Loucy (cell line): ENCODE results near the gene ENTPD2.

ENCODE experiments used
- H2AFZ ChIP-seq: fragments of 200-600 bp; sonication (generic); 2 replicates; pipeline ENCODE4 v1.6.0; 2016; ENCODE audit warnings: antibody characterized with exemption, mild to moderate bottlenecking, low read length, moderate library complexity
- H3F3A ChIP-seq: fragments of 200-600 bp; 2 replicates; pipeline ENCODE4 v1.6.0; 2016; ENCODE audit warnings: antibody characterized with exemption, low read depth, mild to moderate bottlenecking
- H3K27me3 ChIP-seq: fragments of 200-600 bp; sonication (generic); 2 replicates; pipeline ENCODE4 v1.6.1; 2014; ENCODE audit warnings: low read length, mild to moderate bottlenecking; ENCODE audit not compliant: insufficient read depth, poor library complexity, severe bottlenecking
- H3K36me3 ChIP-seq: fragments of 200-600 bp; sonication (generic); 2 replicates; pipeline ENCODE4 v1.6.1; 2016; ENCODE audit warnings: low read length; ENCODE audit not compliant: insufficient read depth
- H3K4me1 ChIP-seq: fragments of 200-600 bp; sonication (generic); 2 replicates; pipeline ENCODE4 v1.5.1; 2014; ENCODE audit warnings: low read length, mild to moderate bottlenecking; ENCODE audit not compliant: insufficient read depth, poor library complexity, severe bottlenecking
- H3K4me2 ChIP-seq: fragments of 200-600 bp; sonication (generic); 2 replicates; pipeline ENCODE4 v1.6.0; 2014; ENCODE audit warnings: antibody characterized with exemption, low read length, low read depth, mild to moderate bottlenecking; ENCODE audit not compliant: poor library complexity, severe bottlenecking
- H3K4me3 ChIP-seq: fragments of 200-600 bp; sonication (generic); 2 replicates; pipeline ENCODE4 v1.5.1; 2014; ENCODE audit warnings: low read length, mild to moderate bottlenecking, mixed read lengths; ENCODE audit not compliant: poor library complexity, severe bottlenecking
- H3K79me2 ChIP-seq: fragments of 200-600 bp; sonication (generic); 2 replicates; pipeline ENCODE4 v1.6.1; 2014; ENCODE audit warnings: low read length; ENCODE audit not compliant: insufficient read depth
- H3K9ac ChIP-seq: fragments of 200-600 bp; sonication (generic); 2 replicates; pipeline ENCODE4 v1.6.0; 2014; ENCODE audit warnings: mild to moderate bottlenecking, low read depth, low read length, moderate library complexity; ENCODE audit not compliant: poor library complexity, severe bottlenecking
- H3K9me2 ChIP-seq: fragments of 200-600 bp; sonication (generic); replicated peaks from 2 replicates; pipeline ENCODE4 v1.6.1; 2016; ENCODE audit warnings: low read depth, low read length, mixed read lengths
- H3K9me3 ChIP-seq: fragments of 200-600 bp; sonication (generic); 2 replicates; pipeline ENCODE4 v1.6.1; 2014; ENCODE audit warnings: mild to moderate bottlenecking, antibody characterized with exemption, low read length, low read depth; ENCODE audit not compliant: insufficient read depth
- H4K20me1 ChIP-seq: fragments of 200-600 bp; sonication (generic); 2 replicates; pipeline ENCODE4 v1.6.0; 2014; ENCODE audit warnings: antibody characterized with exemption, low read length, mild to moderate bottlenecking; ENCODE audit not compliant: insufficient read depth, poor library complexity, severe bottlenecking
- EZH2phosphoT487 ChIP-seq: fragments of 200-600 bp; IDR thresholded peaks from 2 replicates; pipeline ENCODE4 v1.6.1; 2018; ENCODE audit warnings: antibody characterized with exemption, mild to moderate bottlenecking, moderate library complexity, borderline replicate concordance
- TF ChIP-seq, protein P1 (sequence below): fragments of 200-600 bp; sonication (generic); conservative IDR thresholded peaks from 2 replicates; pipeline ENCODE4 v1.5.1; 2014; ENCODE audit warnings: mild to moderate bottlenecking, antibody characterized with exemption, low read length

ENTPD2 gene

DNA sequence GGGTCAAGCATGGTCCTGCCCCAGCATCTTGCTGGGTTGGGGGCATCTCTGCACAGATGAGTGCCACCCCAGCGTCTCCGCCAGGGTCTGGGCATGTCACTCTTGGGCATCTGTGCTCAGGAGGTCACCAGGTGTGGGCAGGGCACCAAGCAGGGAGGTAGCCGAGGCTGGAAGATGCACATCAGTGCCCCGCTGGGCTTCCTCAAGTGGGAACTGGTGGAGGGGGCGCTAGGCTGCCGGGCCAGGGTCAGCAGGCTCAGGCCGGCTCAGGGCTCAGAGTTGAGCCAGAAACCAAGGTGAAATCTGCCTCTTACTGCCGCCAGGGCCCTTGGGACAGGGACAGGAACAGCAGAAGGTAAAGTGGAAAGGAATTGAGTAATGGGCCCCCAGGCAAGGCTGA lies 17.9 kb downstream of the ENTPD2 start:
- TF ChIP-seq, protein P1, sequence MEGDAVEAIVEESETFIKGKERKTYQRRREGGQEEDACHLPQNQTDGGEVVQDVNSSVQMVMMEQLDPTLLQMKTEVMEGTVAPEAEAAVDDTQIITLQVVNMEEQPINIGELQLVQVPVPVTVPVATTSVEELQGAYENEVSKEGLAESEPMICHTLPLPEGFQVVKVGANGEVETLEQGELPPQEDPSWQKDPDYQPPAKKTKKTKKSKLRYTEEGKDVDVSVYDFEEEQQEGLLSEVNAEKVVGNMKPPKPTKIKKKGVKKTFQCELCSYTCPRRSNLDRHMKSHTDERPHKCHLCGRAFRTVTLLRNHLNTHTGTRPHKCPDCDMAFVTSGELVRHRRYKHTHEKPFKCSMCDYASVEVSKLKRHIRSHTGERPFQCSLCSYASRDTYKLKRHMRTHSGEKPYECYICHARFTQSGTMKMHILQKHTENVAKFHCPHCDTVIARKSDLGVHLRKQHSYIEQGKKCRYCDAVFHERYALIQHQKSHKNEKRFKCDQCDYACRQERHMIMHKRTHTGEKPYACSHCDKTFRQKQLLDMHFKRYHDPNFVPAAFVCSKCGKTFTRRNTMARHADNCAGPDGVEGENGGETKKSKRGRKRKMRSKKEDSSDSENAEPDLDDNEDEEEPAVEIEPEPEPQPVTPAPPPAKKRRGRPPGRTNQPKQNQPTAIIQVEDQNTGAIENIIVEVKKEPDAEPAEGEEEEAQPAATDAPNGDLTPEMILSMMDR, result no peak
- TF ChIP-seq EZH2phosphoT487, result no peak
- Histone ChIP-seq H3K9ac (peak overlapping the region; percentile 80), H3K27me3 (no peaks in the 10 kb centered on the region), H3K79me2 (no peaks in the 10 kb centered on the region), H3K4me2 (peak overlapping the region; percentile 95), H3K9me2 (no peaks in the 10 kb centered on the region), H3K36me3 (no peaks in the 10 kb centered on the region), H2AFZ (no peak overlapping the region), H3K4me1 (peaks cover 28% of the 10 kb centered on the region), H3K9me3 (no peaks in the 10 kb centered on the region), H4K20me1 (no peaks in the 10 kb centered on the region), H3F3A (peaks cover 5% of the 10 kb centered on the region; the same call in 1 of the 2 replicates), H3K4me3 (no peak overlapping the region)

DNA sequence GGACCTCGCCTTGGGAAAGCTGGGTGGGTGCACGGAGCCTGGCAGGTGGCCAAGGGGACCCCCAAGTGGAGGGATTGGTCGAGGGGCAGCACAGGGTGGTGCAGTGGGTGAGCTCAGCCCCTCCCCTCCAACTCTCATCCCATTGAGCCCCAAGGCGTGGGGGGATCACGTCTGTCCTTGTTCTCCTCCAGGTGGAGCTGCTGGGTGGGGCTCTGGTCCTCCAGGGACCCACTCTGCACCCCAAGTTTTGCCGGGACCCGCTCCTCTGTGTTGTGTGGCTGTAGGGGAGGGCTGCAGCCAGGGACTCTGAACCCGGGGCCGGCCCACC lies 18.4 kb downstream of the ENTPD2 start:
- Histone ChIP-seq H4K20me1 (no peaks in the 10 kb centered on the region), H2AFZ (no peak overlapping the region), H3K4me1 (peaks cover 33% of the 10 kb centered on the region), H3K36me3 (no peaks in the 10 kb centered on the region), H3K27me3 (no peaks in the 10 kb centered on the region), H3K4me2 (peak overlapping the region; percentile 95), H3F3A (peaks cover 8% of the 10 kb centered on the region; the same call in 1 of the 2 replicates), H3K9me2 (no peaks in the 10 kb centered on the region), H3K9me3 (no peaks in the 10 kb centered on the region), H3K4me3 (peak overlapping the region; percentile 71), H3K9ac (peak overlapping the region; percentile 80), H3K79me2 (no peaks in the 10 kb centered on the region)
- TF ChIP-seq, protein P1, result no peak; the same call in 1 of the 2 replicates
- no peak for TF ChIP-seq EZH2phosphoT487

DNA sequence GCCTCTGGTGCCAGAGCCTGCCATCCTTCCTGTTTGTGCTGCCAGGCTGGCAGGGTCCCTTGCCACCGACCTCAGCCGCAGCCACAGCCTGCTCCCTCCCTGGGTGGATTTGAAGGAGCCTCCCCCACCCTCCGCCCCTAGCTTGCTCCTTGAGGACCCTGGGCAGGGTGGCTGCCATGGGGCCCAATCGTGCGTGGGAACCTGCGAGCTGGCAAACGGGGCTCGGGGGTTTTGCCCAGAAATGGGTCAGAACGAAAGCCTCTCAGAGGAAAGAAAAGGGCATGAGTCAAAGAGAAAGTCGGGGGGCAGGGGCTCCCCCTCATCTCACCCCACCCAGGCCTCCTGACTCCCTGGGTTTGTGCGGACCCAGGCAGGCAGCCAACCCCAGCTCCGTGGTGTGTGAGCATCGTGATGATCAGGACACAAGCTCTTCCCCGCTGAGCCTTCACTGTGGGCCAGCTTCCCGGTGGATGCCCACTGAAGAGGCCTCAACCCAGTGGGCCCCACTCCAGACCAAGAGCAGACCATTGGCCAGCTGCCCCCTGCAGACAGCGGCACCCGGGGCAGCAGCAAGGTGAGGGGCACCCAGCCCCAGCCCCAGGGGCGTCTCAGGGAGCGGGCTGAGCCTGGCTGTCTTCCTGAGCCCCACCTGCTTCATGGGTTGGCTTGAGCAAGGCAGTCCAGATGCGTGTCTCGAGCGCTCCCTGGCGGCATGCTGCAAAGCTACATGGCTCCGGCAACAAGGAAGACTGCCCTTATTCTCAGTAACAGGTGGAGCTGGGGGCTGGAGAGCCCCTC lies 19.0 kb downstream of the ENTPD2 start:
- H3F3A ChIP-seq, result peaks cover 8% of the 10 kb centered on the region; the same call in 1 of the 2 replicates
- H3K9me3 ChIP-seq, result no peaks in the 10 kb centered on the region
- TF ChIP-seq, protein P1, result peak; percentile 86
- no peak for TF ChIP-seq EZH2phosphoT487
- no peaks in the 10 kb centered on the region for H3K36me3 ChIP-seq
- peak overlapping the region; percentile 71 for H3K4me3 ChIP-seq
- no peaks in the 10 kb centered on the region for H4K20me1 ChIP-seq
- no peaks in the 10 kb centered on the region for H3K9me2 ChIP-seq
- H2AFZ ChIP-seq, result peak overlapping the region; percentile 27; the same call in 1 of the 2 replicates
- peak overlapping the region; percentile 95 for H3K4me2 ChIP-seq
- peaks cover 38% of the 10 kb centered on the region for H3K4me1 ChIP-seq
- peak overlapping the region; percentile 80 for H3K9ac ChIP-seq
- no peaks in the 10 kb centered on the region for H3K27me3 ChIP-seq
- no peaks in the 10 kb centered on the region for H3K79me2 ChIP-seq
